HEK293 (cell line): Measurements from ENCODE around the gene NOLC1.
A peak's percentile ranks its signal among the peaks of the same experiment; 100 is the strongest.

ENCODE experiments used
- EGR2 ChIP-seq: fragments of 450-650 bp; formaldehyde crosslinking; IDR thresholded peaks from 2 replicates; pipeline ENCODE4 v1.5.1; 2016; ENCODE audit warnings: low read depth, missing biosample characterization, missing genetic modification characterization
- GLI2 ChIP-seq: fragments of 450-650 bp; formaldehyde crosslinking; IDR thresholded peaks from 2 replicates; pipeline ENCODE4; 2017; ENCODE audit warnings: missing biosample characterization, missing genetic modification characterization, low read depth, borderline replicate concordance
- GLI4 ChIP-seq: fragments of 450-650 bp; formaldehyde crosslinking; IDR thresholded peaks from 2 replicates; pipeline ENCODE4 v1.5.1; 2016; ENCODE audit warnings: missing biosample characterization, missing genetic modification characterization
- HOXA7 ChIP-seq: sonication (generic); formaldehyde crosslinking; IDR thresholded peaks from 2 replicates; pipeline ENCODE4 v1.8.1; 2022; ENCODE audit warnings: missing genetic modification reagents, borderline replicate concordance
- PRDM2 ChIP-seq: fragments of 450-650 bp; formaldehyde crosslinking; IDR thresholded peaks from 2 replicates; pipeline ENCODE4 v1.5.1; 2016; ENCODE audit warnings: missing biosample characterization, missing genetic modification characterization, borderline replicate concordance
- SP3 ChIP-seq: fragments of 450-650 bp; formaldehyde crosslinking; IDR thresholded peaks from 2 replicates; pipeline ENCODE4 v1.5.1; 2016; ENCODE audit warnings: missing biosample characterization, missing genetic modification characterization
- TRIM28 ChIP-seq: IDR thresholded peaks from 2 replicates; pipeline ENCODE4 v1.6.1; 2011; ENCODE audit warnings: low read length, control low read depth, borderline replicate concordance
- WT1 ChIP-seq: fragments of 450-650 bp; formaldehyde crosslinking; IDR thresholded peaks from 2 replicates; pipeline ENCODE4 v1.5.1; 2016; ENCODE audit warnings: missing biosample characterization, missing genetic modification characterization
- ZBTB1 ChIP-seq: fragments of 450-650 bp; formaldehyde crosslinking; IDR thresholded peaks from 2 replicates; pipeline ENCODE4 v1.5.1; 2016; ENCODE audit warnings: missing biosample characterization, missing genetic modification characterization
- ZBTB26 ChIP-seq: fragments of 450-650 bp; formaldehyde crosslinking; optimal IDR thresholded peaks from 2 replicates; pipeline ENCODE3; 2016; ENCODE audit warnings: missing biosample characterization, mild to moderate bottlenecking, missing genetic modification characterization
- ZBTB48 ChIP-seq: fragments of 450-650 bp; formaldehyde crosslinking; IDR thresholded peaks from 2 replicates; pipeline ENCODE4 v1.5.1; 2016; ENCODE audit warnings: missing biosample characterization, missing genetic modification characterization
- ZFHX2 ChIP-seq: fragments of 450-650 bp; formaldehyde crosslinking; conservative IDR thresholded peaks from 2 replicates; pipeline ENCODE4 v1.5.1; 2016; ENCODE audit warnings: missing biosample characterization, missing genetic modification characterization
- ZIC2 ChIP-seq: fragments of 450-650 bp; formaldehyde crosslinking; IDR thresholded peaks from 2 replicates; pipeline ENCODE4 v1.5.1; 2016; ENCODE audit warnings: missing biosample characterization, missing genetic modification characterization
- ZNF184 ChIP-seq: fragments of 450-650 bp; IDR thresholded peaks from 2 replicates; pipeline ENCODE4 v1.5.1; 2018; ENCODE audit warnings: missing biosample characterization, mild to moderate bottlenecking, missing genetic modification characterization
- ZNF37A ChIP-seq: fragments of 450-650 bp; IDR thresholded peaks from 2 replicates; pipeline ENCODE4 v1.5.1; 2018; ENCODE audit warnings: missing biosample characterization, missing genetic modification characterization
- ZNF626 ChIP-seq: fragments of 450-650 bp; sonication (Bioruptor Pico); formaldehyde crosslinking; IDR thresholded peaks from 2 replicates; pipeline ENCODE4 v1.5.1; 2018; ENCODE audit warnings: missing biosample characterization, missing genetic modification characterization, inconsistent platforms
- ZSCAN30 ChIP-seq: fragments of 450-650 bp; IDR thresholded peaks from 2 replicates; pipeline ENCODE4 v1.5.1; 2018; ENCODE audit warnings: missing biosample characterization, mild to moderate bottlenecking, missing genetic modification characterization, moderate library complexity
- TF ChIP-seq, protein P1 (sequence below): fragments of 450-650 bp; formaldehyde crosslinking; IDR thresholded peaks from 2 replicates; pipeline ENCODE4 v1.5.1; 2016; ENCODE audit warnings: missing biosample characterization, missing genetic modification characterization
- TF ChIP-seq, protein P2 (sequence below): fragments of 450-650 bp; formaldehyde crosslinking; IDR thresholded peaks from 2 replicates; pipeline ENCODE4 v1.5.1; 2016; ENCODE audit warnings: missing biosample characterization, missing genetic modification characterization, borderline replicate concordance
- TF ChIP-seq, protein P3 (sequence below): fragments of 450-650 bp; formaldehyde crosslinking; IDR thresholded peaks from 2 replicates; pipeline ENCODE4 v1.5.1; 2016; ENCODE audit warnings: missing biosample characterization, missing genetic modification characterization, low read depth
- TF ChIP-seq, protein P4 (sequence below): fragments of 450-650 bp; formaldehyde crosslinking; IDR thresholded peaks from 2 replicates; pipeline ENCODE4 v1.5.1; 2016; ENCODE audit warnings: missing biosample characterization, missing genetic modification characterization

NOLC1 gene

DNA sequence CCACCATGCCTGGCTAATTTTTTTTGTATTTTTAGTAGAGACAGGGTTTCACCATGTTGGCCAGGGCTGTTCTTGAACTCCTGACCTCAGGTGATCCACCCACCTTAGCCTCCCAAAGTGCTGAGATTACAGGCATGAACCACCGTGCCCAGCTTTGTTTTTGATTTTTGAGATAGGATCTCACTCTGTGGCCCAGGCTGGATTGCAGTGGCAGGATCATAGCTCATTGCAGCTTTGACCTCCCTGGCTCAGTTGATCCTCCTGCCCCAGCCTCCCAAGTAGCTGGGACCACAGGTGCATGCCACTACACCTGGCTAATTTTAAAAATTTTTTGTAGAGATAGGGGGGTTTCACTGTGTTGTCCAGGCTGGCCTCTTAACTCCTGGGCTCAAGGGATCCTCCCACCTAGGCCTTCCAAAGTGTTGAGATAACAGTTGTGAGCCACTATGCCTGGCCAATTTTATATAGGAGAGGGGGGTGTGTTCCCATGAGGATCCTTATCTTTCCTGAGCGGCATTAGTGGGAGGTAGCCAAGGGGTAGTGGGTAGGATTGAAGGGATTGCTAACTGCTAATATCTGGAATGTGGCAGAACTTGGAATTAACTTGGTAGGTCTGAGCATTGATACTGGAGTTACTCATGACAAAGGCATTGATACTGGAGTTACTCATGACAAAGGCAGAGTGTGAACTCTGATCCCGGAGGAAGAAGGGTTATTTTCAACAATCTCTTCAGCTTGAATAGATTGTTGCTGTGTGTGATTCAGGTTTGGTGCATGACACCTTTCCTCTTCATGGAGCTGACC is 1.0 kb upstream of the NOLC1 start (continued):
- TF ChIP-seq ZBTB26 (tag by site-specific recombination) = no peak
- TF ChIP-seq, protein P1, sequence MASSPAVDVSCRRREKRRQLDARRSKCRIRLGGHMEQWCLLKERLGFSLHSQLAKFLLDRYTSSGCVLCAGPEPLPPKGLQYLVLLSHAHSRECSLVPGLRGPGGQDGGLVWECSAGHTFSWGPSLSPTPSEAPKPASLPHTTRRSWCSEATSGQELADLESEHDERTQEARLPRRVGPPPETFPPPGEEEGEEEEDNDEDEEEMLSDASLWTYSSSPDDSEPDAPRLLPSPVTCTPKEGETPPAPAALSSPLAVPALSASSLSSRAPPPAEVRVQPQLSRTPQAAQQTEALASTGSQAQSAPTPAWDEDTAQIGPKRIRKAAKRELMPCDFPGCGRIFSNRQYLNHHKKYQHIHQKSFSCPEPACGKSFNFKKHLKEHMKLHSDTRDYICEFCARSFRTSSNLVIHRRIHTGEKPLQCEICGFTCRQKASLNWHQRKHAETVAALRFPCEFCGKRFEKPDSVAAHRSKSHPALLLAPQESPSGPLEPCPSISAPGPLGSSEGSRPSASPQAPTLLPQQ (tag by site-specific recombination) = no peak
- TF ChIP-seq WT1 (tag by site-specific recombination) = 0 out of 2 replicates have a peak, but pooled peaks have one; percentile 24
- TF ChIP-seq, protein P2, sequence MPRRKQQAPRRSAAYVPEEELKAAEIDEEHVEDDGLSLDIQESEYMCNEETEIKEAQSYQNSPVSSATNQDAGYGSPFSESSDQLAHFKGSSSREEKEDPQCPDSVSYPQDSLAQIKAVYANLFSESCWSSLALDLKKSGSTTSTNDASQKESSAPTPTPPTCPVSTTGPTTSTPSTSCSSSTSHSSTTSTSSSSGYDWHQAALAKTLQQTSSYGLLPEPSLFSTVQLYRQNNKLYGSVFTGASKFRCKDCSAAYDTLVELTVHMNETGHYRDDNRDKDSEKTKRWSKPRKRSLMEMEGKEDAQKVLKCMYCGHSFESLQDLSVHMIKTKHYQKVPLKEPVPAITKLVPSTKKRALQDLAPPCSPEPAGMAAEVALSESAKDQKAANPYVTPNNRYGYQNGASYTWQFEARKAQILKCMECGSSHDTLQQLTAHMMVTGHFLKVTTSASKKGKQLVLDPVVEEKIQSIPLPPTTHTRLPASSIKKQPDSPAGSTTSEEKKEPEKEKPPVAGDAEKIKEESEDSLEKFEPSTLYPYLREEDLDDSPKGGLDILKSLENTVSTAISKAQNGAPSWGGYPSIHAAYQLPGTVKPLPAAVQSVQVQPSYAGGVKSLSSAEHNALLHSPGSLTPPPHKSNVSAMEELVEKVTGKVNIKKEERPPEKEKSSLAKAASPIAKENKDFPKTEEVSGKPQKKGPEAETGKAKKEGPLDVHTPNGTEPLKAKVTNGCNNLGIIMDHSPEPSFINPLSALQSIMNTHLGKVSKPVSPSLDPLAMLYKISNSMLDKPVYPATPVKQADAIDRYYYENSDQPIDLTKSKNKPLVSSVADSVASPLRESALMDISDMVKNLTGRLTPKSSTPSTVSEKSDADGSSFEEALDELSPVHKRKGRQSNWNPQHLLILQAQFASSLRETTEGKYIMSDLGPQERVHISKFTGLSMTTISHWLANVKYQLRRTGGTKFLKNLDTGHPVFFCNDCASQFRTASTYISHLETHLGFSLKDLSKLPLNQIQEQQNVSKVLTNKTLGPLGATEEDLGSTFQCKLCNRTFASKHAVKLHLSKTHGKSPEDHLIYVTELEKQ (tag by site-specific recombination) = no peak
- no peak for TF ChIP-seq GLI2 (tag by site-specific recombination)
- TF ChIP-seq GLI4 (tag by site-specific recombination) = no peak
- no peak for TF ChIP-seq HOXA7
- peak; percentile 50 for TF ChIP-seq ZFHX2 (tag by site-specific recombination)
- TF ChIP-seq, protein P3, sequence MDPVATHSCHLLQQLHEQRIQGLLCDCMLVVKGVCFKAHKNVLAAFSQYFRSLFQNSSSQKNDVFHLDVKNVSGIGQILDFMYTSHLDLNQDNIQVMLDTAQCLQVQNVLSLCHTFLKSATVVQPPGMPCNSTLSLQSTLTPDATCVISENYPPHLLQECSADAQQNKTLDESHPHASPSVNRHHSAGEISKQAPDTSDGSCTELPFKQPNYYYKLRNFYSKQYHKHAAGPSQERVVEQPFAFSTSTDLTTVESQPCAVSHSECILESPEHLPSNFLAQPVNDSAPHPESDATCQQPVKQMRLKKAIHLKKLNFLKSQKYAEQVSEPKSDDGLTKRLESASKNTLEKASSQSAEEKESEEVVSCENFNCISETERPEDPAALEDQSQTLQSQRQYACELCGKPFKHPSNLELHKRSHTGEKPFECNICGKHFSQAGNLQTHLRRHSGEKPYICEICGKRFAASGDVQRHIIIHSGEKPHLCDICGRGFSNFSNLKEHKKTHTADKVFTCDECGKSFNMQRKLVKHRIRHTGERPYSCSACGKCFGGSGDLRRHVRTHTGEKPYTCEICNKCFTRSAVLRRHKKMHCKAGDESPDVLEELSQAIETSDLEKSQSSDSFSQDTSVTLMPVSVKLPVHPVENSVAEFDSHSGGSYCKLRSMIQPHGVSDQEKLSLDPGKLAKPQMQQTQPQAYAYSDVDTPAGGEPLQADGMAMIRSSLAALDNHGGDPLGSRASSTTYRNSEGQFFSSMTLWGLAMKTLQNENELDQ (tag by site-specific recombination) = no peak
- TF ChIP-seq PRDM2 (tag by site-specific recombination) = no peak
- no peak for TF ChIP-seq ZBTB1 (tag by site-specific recombination)
- no peak for TF ChIP-seq ZNF37A (tag by site-specific recombination)
- TF ChIP-seq TRIM28 = no peak
- no peak for TF ChIP-seq ZNF184
- TF ChIP-seq ZIC2 (tag by site-specific recombination) = no peak
- no peak for TF ChIP-seq ZNF626 (tag by site-specific recombination)
- TF ChIP-seq, protein P4, sequence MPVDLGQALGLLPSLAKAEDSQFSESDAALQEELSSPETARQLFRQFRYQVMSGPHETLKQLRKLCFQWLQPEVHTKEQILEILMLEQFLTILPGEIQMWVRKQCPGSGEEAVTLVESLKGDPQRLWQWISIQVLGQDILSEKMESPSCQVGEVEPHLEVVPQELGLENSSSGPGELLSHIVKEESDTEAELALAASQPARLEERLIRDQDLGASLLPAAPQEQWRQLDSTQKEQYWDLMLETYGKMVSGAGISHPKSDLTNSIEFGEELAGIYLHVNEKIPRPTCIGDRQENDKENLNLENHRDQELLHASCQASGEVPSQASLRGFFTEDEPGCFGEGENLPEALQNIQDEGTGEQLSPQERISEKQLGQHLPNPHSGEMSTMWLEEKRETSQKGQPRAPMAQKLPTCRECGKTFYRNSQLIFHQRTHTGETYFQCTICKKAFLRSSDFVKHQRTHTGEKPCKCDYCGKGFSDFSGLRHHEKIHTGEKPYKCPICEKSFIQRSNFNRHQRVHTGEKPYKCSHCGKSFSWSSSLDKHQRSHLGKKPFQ (tag by site-specific recombination) = no peak; the same call in 1 of the 2 replicates
- no peak for TF ChIP-seq ZSCAN30 (tag by site-specific recombination)
- peak; percentile 32; the same call in 1 of the 2 replicates for TF ChIP-seq EGR2 (tag by site-specific recombination)
- peak; percentile 70 for TF ChIP-seq ZBTB48 (tag by site-specific recombination)
- no peak for TF ChIP-seq SP3
